ENCODE results near the gene IL22.

- no peak for TF ChIP-seq CTCF (IDR thresholded peaks at IDR 0.05; ENCODE audit: insufficient read depth, low read depth, low read length)
- TF ChIP-seq EZH2 (IDR thresholded peaks at IDR 0.05; ENCODE audit: insufficient read depth, low read length) = no peak
Measured at GRCh38 chr12:68297929-68298328, 44.5 kb upstream of the IL22 start.
